Omental fat pad (tissue), 4 donors: ENCODE measurements around the gene KLC4. TPM values are rescaled to one million over a fixed set of nuclear protein-coding genes. Genes with fewer than 3 reads are reported as not detected.

ENCODE experiments used
- ATAC-seq: fragments of 150-250 bp; one replicate; pipeline ENCODE4 v1.9.1; 2016; ENCODE audit warnings: mild to moderate bottlenecking, moderate library complexity; ENCODE audit not compliant: low FRiP score
- DNase-seq: peaks from one replicate; pipeline ENCODE4 v3.0.0-alpha.2; 2019; ENCODE audit warnings: low spot score
- CTCF ChIP-seq, 3 donors: fragments of 450-650 bp; IDR thresholded peaks; one replicate each; pipeline ENCODE4 v1.5.1; 2016 to 2017; ENCODE audit warnings: antibody characterized with exemption in 3 of 3, mild to moderate bottlenecking in 3 of 3, moderate library complexity in 2 of 3
- total RNA-seq, 4 donors: library from RNA; depleted of rRNA; stranded (reverse); fragments of >200 nt; gene quantifications; one replicate each; pipeline ENCODE4 v1.1.0, GENCODE V29; 2016

The KLC4 gene
- total RNA-seq, 4 donors from 2014 or later, result 15.2 to 21.1 (median 16.5) TPM

GRCh38 chr6:43093436-43094289 lies 34.2 kb downstream of the KLC4 start:
- ATAC-seq, result peak; percentile 83
- no peak for TF ChIP-seq CTCF (IDR thresholded peaks at IDR 0.05)
- no peak for DNase-seq

- TF ChIP-seq CTCF (IDR thresholded peaks at IDR 0.05), result no peak
- DNase-seq (no peak), ATAC-seq (no peak)
Measured at GRCh38 chr6:43095939-43096338, 36.5 kb downstream of the KLC4 start.

- ATAC-seq, result peak; percentile 89
- no peak for DNase-seq
- TF ChIP-seq CTCF (IDR thresholded peaks at IDR 0.05), result no peak
Measured at GRCh38 chr6:43096451-43097097, 37.1 kb downstream of the KLC4 start.

GRCh38 chr6:43097098-43097489 lies 37.7 kb downstream of the KLC4 start:
- TF ChIP-seq CTCF (IDR thresholded peaks at IDR 0.05), result no peak
- ATAC-seq (no peak), DNase-seq (no peak)

- DNase-seq (no peak), ATAC-seq (no peak)
- no peak for TF ChIP-seq CTCF (IDR thresholded peaks at IDR 0.05)
Measured at GRCh38 chr6:43097502-43097901, 38.1 kb downstream of the KLC4 start.

- ATAC-seq, result no peak
- no peak for TF ChIP-seq CTCF (IDR thresholded peaks at IDR 0.05)
Measured at GRCh38 chr6:43101497-43101896, 42.1 kb downstream of the KLC4 start.

More at GRCh38 chr6:43101497-43101896, 42.1 kb downstream of the KLC4 start:
- no peak for DNase-seq
